ENCODE results near the gene FAM221B.

Gene FAM221B

GRCh38 chr9:35828716-35829083 lies at the start of gene FAM221B:
Gene FAM221B (minus strand): TSS chr9:35828732. CDS start chr9:35826161, 2,571 bp downstream.
- DNase-seq (ENCODE audit: low spot score) = no peak

GRCh38 chr9:35872505-35872904 lies 44.0 kb upstream of the FAM221B start:
- DNase-seq (ENCODE audit: low spot score) = no peak

DNA sequence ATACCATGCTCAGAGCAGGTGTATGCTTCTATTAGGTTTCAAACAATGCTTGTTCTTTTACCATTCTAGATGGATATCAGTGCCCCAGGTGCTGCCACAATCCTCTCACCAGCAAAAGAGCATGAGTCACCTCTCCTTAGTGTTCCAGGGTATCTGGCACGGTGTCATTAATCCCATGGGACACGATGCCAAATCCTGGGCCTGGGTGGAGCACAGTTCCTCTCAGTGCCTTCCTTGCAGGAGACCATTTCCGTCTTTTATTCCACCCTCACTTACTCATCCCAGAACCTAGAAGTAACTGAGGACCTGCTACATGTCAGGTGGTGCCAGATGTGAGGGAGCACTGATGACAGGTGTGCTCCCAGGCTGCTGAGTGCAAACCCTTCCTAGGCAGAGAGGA lies 43.0 kb upstream of the FAM221B start:
- no peak for DNase-seq (ENCODE audit: low spot score)

- DNase-seq (ENCODE audit: low spot score) = no peak
Observed at GRCh38 chr9:35870351-35870923, 41.9 kb upstream of the FAM221B start, which contains the start of gene OR13J1. Gene OR13J1 (minus strand): TSS chr9:35870401. CDS start chr9:35870401, 0 bp downstream.

DNA sequence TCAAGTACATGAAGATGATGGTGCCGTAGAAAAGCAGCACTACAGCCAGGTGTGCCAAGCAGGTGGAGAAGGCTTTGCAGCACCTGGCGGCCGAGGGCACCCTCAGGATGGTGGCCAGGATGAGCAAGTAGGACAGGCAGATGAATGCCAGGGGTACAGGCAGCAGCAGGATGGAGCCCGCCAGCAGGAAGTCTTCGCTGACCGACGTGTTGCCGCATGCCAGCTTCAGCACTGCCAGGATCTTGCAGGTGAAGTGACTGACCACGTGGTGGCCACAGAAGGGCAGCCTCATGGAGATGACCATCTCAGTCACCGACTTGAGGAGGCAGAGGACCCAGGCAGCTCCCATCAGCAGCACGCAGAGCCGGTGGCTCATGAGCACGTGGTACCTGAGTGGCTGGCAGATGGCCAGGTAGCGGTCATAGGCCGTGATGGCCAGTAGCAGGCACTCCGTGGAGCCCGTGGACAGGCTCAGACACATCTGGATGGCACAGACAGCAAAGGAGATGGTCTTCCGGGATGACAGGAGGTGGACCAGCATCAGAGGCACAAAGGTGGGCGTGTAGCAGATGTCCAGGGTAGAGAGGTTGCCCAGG lies 41.2 kb upstream of the FAM221B start:
- no peak for DNase-seq (ENCODE audit: low spot score)

DNA sequence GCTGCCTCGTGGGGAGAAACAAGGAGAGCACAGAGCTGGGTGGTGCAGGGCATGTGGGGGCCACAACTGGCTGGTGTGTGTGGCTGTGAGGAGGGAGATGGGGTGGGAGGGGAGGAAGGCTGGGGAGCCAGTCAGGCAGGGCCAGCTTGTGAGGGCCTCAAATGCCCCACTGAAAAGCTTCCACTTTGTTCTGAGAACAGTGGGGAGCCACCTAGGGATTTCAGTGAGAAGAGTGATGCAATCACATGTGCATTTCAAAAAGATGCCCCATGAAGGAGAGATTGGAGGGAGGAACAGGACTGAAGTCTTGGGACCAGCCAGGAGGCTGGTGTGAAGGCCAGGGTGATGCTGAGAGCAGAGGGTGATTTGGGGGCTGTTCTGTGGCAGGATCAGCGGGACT lies 40.4 kb upstream of the FAM221B start:
- DNase-seq (ENCODE audit: low spot score) = no peak

DNA sequence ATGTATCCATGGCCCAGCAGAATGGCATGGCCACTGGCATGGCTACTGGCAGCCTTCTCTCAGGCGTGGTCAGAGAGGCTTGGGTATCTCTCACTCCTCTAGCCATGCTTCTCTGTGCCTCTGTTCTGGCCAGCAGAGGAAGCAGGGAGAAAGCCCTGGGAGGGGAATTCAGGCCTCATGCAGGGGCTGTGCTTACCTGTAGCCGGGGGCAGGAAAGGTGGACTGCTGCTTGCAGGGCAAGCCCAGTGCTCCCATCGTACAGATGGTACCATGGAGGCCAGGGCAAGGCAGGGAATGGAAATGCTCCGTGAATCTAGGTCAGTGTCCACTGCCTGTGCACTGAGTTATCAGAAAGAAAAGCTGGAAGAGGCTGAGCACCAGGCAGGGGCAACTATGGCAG lies 39.0 kb upstream of the FAM221B start:
- no peak for DNase-seq (ENCODE audit: low spot score)

DNA sequence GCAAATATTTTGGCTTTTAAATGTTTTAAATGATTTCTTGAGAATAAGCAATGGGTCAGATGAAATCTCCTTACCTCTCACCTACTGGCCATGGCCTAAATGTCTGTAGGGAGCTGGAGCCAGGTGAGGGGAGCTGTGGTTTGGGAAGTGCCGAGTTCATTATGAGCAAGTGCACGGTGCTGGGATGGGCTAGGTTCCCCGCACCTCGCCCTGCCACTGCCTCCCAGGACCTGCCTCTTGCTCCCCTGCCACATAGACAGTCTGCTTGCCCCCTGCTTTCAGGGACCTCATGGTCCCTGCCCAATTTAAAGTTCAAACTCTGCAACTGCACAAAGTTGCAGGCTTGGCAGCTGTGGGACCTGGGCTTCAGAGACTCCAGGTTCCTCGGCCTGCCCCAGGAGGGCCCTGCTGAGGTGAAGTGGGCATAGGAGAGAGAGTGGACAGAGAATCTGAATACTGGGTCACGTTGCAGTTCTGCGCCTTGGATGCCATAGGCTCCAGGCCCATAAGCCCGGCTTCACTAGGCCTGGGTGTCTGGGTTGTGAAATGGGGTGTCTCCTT lies 36.2 kb upstream of the FAM221B start:
- no peak for DNase-seq (ENCODE audit: low spot score)

- DNase-seq (ENCODE audit: low spot score) = no peak
Observed at GRCh38 chr9:35863583-35863982, 35.1 kb upstream of the FAM221B start.

- no peak for DNase-seq (ENCODE audit: low spot score)
Observed at GRCh38 chr9:35862328-35862727, 33.8 kb upstream of the FAM221B start.

- DNase-seq (ENCODE audit: low spot score) = no peak
Observed at GRCh38 chr9:35861161-35861897, 32.8 kb upstream of the FAM221B start.

- no peak for DNase-seq (ENCODE audit: low spot score)
Observed at GRCh38 chr9:35859990-35860339, 31.4 kb upstream of the FAM221B start.

DNA sequence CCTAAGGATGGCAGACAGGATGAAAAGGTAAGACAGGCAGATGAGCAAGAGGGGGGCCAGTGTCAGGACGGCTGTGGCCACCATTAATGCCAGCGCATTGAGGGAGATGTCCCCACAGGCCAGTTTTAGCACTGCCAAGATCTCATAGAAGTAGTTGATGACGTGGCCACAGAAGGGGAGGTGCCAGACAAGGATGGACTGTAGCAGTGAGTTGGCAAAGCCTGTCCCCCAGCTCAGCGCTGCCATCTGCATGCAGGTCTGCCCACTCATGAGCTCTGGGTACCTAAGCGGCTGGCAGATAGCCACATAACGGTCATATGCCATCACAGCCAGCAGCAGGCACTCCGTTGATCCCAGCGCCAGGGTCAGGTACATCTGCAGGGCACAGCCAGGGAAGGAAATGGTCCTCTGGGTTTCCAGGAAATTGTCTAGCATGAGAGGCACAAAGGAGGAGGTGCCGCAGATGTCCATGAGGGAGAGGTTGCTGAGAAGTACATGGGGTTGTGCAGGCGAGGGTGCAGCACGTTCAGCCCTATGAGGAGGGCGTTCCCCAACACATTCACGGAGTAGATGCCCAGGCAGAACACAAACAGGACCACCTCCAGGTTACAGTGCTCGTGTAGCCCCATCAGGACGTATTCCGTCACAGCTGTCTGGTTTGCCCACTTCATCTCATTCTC lies 30.9 kb upstream of the FAM221B start:
- no peak for DNase-seq (ENCODE audit: low spot score)

GRCh38 chr9:35858458-35858857 lies 29.9 kb upstream of the FAM221B start:
- no peak for DNase-seq (ENCODE audit: low spot score)

DNA sequence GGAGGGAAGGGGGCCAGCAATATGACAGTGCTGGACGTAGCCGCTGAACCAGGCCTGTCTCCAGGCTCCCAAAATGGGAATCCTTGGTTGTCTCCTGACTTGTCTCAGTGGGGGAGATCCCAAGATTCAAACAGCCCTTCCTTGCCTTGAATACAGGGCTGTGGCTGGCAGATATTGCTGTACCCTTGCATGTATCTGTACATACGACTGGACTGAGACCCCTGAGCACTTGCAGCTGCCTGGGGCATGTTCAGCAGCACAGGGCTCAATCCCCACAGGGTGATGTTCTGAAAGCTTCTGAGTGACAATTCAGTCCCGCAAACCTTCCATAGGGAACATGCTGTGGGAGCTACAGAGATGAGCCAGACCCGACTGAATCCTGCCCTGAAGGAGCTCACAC lies 28.4 kb upstream of the FAM221B start:
- no peak for DNase-seq (ENCODE audit: low spot score)

DNA sequence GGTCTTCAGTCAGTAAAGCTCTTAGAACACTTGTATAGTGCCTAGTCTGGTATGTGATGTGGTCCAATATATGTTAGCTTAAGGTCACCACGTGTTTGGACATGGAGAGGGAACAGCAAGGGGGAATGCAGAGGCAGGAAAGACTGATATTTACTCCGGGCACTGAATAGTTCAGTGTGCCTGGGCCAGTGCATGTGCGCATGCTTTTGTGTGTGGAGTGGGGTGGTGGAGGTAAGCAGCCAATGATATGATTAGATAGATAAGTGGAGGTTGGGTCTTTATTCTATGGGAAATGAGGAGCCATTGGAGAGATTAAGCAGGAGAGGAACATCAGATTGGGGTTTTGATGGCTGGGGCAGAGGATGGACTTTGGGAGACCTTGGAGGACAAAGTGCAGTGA lies 27.7 kb upstream of the FAM221B start:
- no peak for DNase-seq (ENCODE audit: low spot score)

- no peak for DNase-seq (ENCODE audit: low spot score)
Observed at GRCh38 chr9:35854091-35854762, 25.7 kb upstream of the FAM221B start.

DNA sequence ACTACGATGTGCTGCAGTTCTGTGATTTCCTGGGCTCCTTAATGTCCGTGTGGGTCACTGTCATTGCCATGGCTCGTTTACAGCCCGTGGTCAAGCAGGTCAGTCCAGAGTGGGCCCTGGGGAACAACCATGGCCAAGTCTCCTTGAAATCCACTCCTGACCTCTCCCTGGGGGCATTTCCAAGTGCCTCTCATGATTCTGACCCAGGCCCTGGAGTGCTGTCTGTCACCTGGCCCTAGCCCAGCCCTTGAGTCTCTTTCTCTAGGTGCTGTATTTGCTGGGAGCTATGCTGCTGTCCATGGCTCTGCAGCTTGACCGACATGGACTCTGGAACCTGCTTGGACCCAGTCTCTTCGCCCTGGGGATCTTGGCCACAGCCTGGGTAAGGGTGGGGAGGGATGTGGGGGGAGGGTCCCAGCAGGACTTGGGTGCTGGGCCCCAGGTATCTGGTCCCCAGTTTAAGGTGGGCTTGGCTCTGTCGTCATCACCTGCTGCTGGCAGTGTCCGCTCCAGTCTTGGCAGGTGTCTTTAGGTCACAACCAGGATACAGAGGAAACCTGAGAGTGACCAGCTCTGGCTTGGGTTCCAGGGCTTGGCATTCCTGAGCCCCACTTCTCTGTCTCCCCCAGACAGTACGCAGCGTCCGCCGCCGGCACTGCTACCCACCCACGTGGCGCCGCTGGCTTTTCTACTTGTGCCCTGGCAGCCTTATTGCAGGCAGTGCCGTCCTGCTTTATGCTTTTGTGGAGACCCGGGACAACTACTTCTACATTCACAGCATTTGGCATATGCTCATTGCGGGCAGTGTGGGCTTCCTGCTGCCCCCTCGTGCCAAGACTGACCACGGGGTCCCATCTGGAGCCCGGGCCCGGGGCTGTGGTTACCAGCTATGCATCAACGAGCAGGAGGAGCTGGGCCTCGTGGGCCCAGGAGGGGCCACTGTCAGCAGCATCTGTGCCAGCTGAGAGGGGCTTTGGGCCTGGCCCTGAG lies 24.6 kb upstream of the FAM221B start:
- no peak for DNase-seq (ENCODE audit: low spot score)

DNA sequence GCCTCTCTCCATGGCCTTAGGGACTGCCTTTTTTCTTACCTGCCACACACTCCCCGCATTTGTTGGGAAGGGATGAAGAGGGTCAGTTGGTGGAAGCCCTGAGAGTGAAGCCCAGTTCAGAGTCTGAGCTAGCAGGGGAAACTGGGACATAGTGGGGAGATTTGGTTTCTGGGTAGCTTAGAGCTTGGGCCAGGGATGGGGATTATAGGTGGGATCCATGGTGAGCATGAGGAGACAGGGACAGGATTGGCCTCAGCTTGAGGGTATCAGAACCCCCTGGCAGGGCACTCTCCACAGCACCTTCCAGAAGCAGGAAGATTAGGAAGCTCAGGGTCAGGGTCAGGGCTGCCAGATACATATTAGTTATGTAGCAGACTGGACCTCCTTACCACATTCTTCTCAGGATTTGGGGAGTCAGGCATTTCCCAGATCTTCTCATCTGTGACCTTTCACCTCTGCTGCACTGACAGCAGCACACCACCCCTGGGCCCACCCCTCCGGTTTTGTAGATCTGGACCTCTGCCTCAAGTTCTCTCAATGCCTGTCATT lies 23.8 kb upstream of the FAM221B start:
- DNase-seq (ENCODE audit: low spot score) = no peak

GRCh38 chr9:35847792-35848572 lies 19.4 kb upstream of the FAM221B start:
- no peak for DNase-seq (ENCODE audit: low spot score)

All from globus pallidus (tissue), 1 donor.